Right kidney (tissue), 1 donor: ENCODE data around the gene CACNB1.
"Not testable (repeated sequence)": the region's sequence is repeated elsewhere in the genome, so short reads cannot be mapped to it uniquely, and the experiment has no call there.

Experiments
- DNase-seq: peaks from one replicate; pipeline ENCODE4 v3.0.0-alpha.2; 2016

Gene CACNB1

DNA sequence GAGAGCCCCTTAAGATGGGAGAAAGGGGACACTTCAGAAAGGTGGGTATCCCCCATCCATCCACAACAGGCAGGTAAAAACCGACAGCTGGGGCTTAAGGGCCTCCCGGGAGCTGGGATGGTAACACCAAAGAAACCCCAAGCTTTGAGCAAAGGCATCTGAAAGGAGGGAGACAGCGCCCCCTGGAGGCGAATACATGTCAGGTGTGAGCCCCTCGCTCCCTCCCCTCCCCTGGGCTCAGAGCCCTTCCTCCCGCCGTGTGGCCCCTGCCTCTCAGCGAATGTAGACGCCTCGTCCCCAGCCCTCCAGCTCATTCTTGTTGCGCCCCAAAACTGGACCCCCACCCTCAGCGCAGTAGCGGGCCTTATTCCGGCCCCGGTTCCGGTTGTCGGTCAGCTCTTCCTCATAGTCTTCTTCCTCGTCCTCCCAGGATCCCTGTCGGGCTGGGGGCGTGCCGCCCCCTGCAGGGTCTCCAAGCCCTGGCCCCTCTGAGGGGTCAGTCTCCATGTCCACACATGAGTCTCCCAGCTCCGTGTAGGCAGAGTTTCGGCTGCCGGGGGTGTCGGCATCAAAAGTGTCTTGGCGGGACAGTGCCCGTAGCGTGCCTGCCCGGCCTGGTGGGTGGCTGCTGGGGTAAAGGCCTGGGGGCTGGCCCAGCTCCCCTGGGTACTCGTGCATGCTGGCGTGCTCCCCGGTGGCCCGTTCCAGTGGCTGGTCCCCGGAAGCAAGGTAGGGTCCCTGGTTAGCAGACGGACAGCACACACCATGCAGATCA is 22.4 kb downstream of the CACNB1 start:
- DNase-seq: no peak

GRCh38 chr17:39173526-39174274 is 23.8 kb downstream of the CACNB1 start:
- no peak for DNase-seq

- no peak for DNase-seq
Measured at GRCh38 chr17:39173080-39173479, 24.4 kb downstream of the CACNB1 start.

- DNase-seq: no peak
Measured at GRCh38 chr17:39171933-39172332, 25.5 kb downstream of the CACNB1 start.

GRCh38 chr17:39170558-39170957 is 26.9 kb downstream of the CACNB1 start:
- no peak for DNase-seq

- no peak for DNase-seq
Measured at GRCh38 chr17:39170109-39170508, 27.4 kb downstream of the CACNB1 start.

GRCh38 chr17:39169518-39169917 is 28.0 kb downstream of the CACNB1 start:
- no peak for DNase-seq

- DNase-seq: no peak
Measured at GRCh38 chr17:39169101-39169500, 28.4 kb downstream of the CACNB1 start.

- DNase-seq: not testable (repeated sequence)
Measured at GRCh38 chr17:39168503-39168902, 29.0 kb downstream of the CACNB1 start.

DNA sequence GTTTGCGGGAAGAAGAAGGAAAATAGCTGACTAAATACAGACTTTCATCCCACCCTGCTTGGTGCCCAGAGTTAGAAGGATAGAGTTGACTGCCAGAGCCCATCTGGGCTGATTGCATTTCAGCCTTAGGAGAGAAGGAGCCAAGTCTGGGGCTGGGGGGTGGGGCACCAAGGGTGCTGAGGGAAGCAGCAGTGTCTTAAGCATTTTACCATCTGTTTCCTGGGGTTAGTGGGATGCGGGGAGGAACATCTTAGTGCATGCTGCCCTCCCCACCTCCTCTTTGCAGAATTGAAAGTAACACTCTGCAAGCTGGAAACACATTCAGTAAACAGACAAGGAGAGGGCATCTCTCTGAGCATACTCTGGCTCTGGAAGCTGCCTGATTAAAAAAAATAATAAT is 30.0 kb downstream of the CACNB1 start:
- no peak for DNase-seq

DNA sequence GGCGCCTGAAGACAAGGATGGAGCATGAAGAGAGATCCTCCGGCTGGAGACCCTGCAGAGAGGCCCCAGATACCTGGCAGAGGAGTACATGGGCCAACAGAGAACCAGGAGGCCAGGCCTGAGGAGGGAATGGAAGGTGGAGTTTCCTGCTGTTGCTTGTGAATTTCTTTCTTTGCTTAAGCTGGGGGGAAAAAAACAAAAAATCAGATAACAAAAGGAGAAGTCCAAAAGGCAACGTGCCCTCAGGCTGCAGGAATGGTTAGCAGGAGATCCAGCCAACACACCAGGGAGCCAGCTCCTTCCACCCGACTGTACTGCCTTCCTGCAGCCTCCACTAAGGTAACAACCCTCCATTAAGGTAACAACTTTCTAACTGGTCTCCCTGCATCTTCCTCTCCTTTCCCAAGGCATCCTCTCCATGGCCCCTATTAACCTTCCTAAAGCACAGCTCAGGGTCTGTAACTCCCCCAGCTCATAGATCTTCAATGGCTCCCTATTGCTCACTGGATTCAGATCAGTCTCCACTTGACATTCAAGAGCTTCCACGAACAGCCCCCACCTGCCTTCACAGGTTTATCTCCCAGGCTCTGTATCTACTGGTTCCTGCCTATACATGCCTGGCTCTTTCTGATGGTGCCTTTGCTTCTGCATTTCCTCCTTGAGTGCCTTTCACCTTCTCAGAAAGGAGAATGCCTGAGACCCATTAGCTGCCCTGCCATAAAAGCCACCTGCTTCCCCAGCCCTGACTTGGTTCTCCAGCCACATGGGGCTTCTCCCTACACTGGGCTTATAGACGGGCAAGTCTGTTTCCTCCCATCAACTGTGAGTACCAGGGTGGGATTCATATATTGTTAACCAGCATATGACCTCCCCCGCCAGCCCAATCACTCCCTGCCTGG is 30.8 kb downstream of the CACNB1 start:
- DNase-seq: no peak

- DNase-seq: no peak
Measured at GRCh38 chr17:39165841-39166349, 31.6 kb downstream of the CACNB1 start, which contains the start of gene ARL5C. Gene ARL5C (minus strand): TSS chr17:39166161. CDS start chr17:39165760, 401 bp downstream.

DNA sequence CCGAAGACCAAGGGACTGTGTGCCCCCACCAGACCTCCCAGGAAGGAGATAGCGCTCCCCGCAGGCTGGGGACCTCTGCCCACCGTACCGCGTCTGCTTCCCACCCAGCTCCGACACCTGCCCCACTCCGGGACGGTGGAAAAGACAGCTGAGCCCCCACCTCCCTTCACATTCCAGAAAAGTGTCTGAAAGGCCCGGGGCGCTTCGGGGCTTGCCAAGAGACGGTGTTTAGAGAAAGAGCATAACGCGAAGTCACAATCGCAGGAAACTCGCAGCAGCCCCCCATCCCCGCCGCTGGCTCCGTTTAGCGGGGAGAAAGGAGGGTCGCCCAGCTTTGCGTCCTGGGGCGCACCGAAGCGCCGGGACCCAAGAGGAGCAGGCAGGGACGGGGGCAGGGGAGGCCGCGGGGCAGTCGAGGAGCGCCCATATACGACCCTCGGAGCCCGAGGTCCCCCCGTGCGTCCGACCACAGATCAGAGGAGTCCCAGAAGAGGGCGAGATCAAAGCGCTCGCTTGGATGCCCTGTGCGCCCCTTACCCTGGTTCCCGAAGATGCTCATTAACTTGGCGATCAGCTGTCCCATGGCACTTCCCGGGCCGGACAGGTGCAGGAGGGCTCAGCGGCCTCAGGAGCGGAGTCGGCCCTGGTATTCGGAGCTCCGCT is 32.2 kb downstream of the CACNB1 start:
- DNase-seq: peak; percentile 39

DNA sequence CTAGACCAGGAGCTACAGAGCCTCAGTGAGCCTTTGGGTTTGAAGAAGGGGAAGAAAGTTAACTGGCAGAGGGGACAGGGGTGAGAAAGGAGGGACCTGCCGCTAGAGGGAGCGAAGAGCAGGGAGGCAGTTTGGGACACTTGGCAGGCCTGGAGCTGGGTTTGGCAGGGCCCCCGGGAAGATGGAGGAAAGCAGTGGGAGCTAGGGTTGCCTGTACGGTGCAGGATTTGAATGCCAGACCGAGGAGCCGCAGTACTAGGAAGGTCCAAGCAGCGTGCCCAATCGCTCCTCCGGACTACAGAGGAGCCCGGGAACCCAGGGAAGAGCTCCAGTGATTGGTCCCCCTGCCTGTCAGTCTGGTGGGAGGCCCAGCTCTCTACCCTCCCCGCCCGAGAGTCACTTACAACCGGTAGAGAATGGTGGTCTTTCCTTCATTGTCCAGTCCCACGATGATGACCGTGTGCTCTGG is 32.8 kb downstream of the CACNB1 start:
- DNase-seq: peak; percentile 79

GRCh38 chr17:39161962-39162361 is 35.5 kb downstream of the CACNB1 start:
- DNase-seq: no peak

DNA sequence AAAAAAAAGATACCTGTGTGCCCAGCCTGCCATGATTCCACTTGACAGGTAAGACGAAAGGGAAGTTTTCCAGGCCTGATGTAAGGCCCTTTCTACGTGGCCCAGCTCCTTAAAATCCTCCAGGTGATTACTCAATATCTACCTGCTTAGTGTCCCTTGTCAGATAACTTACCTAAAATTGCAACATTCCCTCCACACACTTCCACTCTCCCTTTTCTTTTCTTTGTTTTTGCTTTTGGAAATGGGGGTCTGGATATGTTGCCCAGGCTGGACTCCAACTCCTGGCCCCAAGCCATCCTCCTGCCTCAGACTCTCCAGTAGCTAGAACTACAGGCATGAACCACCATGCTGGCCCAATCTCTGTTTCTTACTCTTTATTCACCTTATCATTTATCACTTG is 38.8 kb downstream of the CACNB1 start:
- no peak for DNase-seq

- no peak for DNase-seq
Measured at GRCh38 chr17:39156491-39156890, 41.0 kb downstream of the CACNB1 start.

DNA sequence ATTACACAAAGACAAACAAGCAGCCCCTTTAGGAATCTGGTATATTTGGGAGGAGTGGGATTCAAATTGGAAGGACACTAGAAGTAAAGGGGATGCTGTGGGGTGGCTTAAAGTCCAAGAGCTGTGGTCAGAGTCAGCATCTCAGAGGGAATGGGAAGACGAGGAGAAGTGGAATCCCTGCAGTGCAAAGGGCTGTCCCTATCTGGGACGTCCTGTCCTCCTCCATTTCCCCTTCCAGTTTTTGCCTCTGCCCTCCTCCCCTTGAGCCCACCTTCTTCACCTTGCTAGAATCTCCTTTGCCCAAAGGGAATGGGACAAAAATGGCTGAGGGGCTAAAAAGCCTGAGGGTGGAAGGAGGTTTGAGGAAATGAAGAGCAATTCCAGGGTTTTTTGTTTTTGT is 41.8 kb downstream of the CACNB1 start:
- no peak for DNase-seq

- DNase-seq: peak; percentile 89
Measured at GRCh38 chr17:39153599-39154051, 43.8 kb downstream of the CACNB1 start.

GRCh38 chr17:39151943-39152818 is 45.3 kb downstream of the CACNB1 start:
- DNase-seq: peak; percentile 36
